Measurements from ENCODE around the gene MGAT4A.

- TF ChIP-seq CTCF (IDR thresholded peaks at IDR 0.05; ENCODE audit: low read length) (no peak), EZH2 (optimal IDR thresholded peaks at IDR 0.05; ENCODE audit: low read depth, low read length) (no peak), EZH2phosphoT487 (IDR thresholded peaks at IDR 0.05; ENCODE audit: low read length) (no peak)
Measured at GRCh38 chr2:98773169-98773568, 42.2 kb upstream of the MGAT4A start.

All from MM.1S (cell line).